Activated CD8-positive, alpha-beta memory T cell treated with anti-CD3 and anti-CD28 coated beads for 4 hours (primary cell): ENCODE results near the gene ZBTB34.

ENCODE experiments used
- DNase-seq, 2 donors: peaks; one replicate each; pipeline ENCODE4 v3.0.0-alpha.2; 2020; ENCODE audit warnings: low read depth in 2 of 2

The ZBTB34 gene

DNA sequence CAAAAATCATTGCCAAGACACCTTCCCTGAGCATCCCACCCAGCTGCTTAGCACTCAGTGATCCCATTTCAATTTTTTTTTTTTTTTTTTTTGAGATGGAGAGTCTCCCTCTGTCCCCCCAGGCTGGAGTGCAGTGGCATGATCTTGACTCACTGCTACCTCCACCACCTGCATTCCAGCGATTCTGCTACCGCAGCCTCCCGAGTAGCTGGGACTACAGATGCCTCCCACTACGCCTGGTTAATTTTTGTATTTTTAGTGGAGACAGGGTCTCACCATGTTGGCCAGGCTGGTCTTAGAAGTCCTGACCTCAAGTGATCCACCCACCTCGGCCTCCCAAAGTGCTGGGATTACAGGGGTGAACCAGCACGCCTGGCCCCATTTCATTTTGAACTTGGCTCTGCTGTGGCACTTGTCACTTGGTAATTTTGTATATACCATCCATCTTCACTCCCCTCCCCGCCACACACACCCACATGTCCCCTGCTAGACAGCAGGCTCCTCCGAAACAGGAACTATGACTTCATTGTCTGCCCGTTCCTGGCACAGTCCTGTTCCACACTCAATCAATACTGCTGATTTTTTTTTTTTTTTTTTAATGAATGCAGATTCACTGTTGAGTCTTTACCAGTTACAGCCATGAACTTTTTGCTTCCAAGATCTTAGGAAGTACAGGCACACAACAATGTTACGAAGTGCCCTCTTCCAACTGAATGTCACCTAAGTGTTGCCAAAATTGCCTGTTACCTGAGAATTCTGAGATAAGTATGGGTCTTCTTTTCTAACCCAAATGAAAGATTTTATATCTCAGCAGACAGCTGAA lies 17.3 kb upstream of the ZBTB34 start:
- no peak for DNase-seq

GRCh38 chr9:126844085-126844484 lies 16.4 kb upstream of the ZBTB34 start:
- no peak for DNase-seq

- no peak for DNase-seq
These were observed 13.4 kb upstream of the ZBTB34 start for GRCh38 chr9:126847051-126847450.

DNA sequence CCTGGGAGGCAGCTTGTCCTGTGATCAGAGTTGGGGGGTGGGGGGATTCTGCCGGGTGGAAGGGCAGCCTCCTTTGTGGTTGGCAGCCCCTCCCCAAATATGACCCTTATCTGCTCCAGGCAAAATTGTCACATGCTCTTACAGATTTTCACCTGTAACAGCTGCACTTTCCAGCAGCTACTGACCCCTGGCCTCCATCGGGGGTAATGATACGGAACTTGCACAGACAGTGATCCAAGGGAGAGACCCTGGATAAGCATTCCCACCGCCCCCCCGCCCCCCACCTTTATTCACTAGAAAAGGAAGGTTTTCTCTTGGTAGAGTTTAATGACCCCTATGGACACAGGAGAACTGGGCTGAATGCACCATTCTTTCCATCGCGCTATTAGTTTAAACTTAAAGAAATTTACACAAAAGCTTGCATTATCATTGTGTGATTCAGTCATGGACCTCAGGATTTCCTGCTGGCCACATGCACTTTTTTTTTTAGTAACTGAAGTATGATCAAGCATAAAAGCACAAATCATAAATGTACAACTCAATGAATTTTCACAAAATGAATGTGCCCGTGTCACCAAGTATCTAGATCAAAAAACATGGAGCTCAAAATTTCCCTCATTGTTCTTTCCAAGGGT lies 10.7 kb upstream of the ZBTB34 start:
- DNase-seq, result no peak

GRCh38 chr9:126851286-126851880 lies 9.1 kb upstream of the ZBTB34 start:
- no peak for DNase-seq

- no peak for DNase-seq
These were observed 8.3 kb upstream of the ZBTB34 start for GRCh38 chr9:126852086-126852688.

GRCh38 chr9:126853667-126854066 lies 6.8 kb upstream of the ZBTB34 start:
- no peak for DNase-seq

- no peak for DNase-seq
These were observed 5.7 kb upstream of the ZBTB34 start for GRCh38 chr9:126854734-126855133.

DNA sequence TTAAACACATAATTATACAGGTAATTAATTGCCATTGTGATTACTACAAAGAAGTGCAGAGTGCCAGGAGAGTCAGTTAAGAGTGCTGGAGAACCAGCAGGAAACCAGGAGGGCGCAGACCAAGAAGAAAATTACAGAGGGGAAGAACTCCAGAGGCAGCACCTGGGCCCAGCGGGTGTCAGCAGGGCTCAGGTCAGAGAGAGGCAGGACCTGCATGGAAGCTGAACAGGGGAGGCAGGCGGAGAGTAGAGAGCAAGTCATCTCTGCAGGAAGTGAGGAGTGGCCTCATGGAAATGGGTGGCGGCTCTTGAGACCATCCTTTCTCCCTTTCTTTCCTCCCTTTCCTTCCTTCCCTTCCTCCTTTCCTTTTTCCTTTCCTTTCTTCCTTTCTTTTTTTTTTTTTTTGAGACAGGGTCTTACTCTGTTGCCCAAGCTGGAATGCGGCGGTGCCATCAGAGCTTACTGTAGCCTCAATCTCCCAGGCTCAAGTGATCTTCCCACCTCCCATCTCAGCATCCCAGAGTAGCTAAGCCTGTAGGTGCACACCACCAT lies 4.0 kb upstream of the ZBTB34 start:
- no peak for DNase-seq

DNA sequence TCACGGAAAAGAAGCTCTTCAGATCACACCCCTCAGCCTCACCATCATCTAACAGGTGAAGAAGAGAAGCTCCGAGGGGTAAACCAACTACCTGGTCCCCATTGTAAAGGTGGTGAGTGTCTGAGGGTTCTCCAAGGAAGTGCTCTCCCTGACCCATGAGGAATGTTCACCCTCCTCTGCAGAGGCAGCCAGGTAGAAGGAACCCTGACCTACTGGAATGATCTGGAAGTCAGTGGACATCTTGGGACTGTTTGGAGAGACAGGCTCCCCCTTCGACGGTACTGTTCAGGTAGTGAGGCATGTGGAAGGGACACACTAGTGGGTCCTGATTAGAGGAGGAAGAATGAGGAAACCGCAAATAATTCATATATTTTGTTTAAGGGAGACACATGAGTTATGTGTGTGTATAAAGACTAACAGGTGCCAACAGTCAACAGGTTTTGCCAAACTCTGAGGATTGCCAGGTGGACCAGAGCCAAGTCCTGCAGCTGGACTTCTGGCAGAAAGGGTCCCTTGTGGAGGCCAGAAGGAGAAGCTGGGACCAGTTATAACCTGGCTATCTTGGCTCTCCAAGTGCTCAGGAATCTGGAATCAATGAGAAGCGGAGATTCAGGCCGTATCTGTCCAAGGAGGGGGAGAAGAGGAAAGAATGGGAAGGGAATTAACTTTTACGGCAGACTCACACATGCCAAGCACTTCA lies 3.0 kb upstream of the ZBTB34 start:
- no peak for DNase-seq

DNA sequence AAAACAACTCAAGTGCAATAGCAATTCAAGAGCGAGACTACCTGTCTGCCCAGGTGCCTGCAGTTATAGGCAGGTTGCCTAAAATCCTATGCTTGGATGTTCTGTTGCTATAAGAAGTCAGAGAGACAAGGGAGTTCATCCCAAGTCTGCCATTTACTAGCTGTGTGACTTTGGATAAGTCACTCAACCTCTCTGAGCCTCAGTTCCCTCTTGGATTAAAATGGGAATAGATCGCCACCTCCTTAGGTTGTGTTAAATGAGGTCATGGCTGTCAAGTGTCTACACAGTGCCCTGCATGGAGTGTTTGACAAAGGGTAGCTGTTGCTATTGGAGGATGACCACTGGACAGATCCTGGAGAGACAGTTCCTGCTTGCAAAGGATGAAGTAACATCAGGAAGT lies 1.3 kb upstream of the ZBTB34 start:
- DNase-seq, result no peak

DNA sequence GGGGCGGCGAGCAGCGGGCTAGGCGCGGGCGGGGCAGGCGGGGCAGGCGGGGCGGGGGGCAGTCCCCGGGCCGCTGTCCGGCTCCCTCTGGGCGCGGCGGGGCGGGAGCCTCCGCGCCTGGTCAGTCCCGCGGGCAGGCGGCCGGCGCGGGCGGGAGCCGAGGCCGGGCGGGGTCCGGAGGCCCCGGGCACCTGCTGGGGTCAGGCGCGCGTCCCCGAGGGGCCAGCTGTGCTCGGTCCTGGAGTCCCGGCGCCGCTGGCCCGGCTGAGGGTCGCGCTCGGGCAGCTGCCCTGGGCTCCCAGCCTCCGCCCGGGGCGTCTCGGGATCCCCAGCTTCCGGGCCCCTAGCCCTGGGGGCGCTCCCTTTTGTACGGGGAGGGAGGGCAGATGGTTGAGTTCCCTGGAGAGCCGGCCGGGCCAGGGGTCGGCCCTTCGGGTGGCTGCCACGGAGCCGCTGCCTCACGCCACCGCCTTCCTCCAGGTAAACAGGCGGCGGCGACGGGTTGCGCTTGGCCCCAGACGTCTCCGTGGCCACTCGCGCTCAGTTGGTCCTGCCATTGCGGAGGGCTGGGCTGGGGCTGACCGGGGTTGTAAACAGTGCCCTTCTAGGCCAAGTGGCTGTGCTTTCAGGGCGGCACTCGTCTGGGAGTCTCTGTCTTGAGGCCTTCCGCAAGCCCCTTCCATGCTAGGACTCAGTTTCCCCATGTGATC lies 473 bp downstream of the ZBTB34 start:
- no peak for DNase-seq

DNA sequence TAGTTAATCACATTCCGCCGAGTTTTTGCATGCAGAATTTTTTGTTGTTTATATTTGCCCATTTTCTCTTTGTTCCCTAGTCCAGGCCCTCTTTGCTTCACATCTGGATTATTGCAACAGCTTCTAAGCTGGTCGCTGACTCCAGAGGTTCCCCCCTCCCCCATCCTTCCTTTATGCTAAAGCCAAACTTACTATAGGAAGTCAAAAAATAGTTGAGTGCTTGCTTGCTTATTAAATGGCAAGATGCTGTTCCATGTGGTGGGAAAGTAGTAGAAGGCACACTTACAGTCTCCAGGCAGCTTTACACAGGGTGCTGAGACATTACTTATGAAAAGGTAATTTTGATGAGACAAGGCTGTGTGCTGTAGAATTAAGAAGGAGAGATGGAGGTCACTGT lies 1.3 kb downstream of the ZBTB34 start:
- no peak for DNase-seq

DNA sequence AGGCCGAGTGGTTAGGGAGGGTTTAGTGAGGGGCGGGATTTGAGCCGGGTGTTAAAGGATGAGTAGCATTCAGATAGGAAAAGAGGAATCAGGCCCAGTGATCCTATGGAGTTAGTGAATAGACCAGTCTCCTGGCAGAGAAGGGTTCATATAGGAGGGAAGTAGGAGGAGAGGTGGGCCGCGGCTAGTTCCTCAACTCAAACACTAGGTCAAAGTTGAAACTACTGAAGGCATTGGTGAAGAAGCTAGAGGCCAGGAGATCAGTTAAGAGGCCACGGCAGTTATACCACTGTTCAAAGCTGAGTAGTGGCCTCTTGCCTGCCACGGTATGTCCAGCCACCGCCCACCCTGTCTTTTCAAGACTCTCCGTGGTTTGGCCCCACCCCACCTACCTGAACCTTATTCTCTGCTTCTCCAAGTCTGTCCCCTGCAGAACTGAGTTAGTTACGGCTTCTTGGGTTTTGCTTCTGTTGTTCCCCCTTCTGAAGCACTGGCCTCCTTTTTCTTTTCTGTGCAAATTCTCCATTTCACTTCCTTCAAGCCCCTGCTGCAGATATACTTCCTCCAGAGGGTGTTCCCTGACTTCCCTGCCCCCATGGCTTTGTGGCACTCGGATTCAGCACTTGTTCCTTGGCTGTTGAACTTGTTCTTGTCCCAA lies 1.8 kb downstream of the ZBTB34 start:
- no peak for DNase-seq

DNA sequence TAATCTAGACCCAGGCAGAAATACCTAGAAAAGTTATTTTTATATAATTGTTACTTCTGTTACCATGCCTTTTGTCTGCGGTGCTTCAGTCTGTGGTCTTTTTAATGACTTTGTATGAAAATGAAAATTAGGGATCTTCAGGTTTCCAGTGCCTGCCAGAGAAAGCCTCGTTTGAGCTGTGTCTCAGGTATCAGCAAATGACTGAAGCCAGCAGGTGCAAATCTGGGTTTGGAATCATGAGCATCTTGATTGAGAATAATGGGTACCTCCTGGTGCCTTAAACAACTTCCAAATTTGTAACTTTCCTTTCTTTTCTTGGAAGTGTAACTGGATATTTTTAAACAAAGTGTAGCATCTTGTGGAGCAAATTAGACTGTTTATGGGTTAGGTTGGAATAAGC lies 4.3 kb downstream of the ZBTB34 start:
- DNase-seq, result no peak

- DNase-seq, result no peak
These were observed 8.9 kb downstream of the ZBTB34 start for GRCh38 chr9:126869368-126869767.

- no peak for DNase-seq
These were observed 12.1 kb downstream of the ZBTB34 start for GRCh38 chr9:126872516-126872915.

DNA sequence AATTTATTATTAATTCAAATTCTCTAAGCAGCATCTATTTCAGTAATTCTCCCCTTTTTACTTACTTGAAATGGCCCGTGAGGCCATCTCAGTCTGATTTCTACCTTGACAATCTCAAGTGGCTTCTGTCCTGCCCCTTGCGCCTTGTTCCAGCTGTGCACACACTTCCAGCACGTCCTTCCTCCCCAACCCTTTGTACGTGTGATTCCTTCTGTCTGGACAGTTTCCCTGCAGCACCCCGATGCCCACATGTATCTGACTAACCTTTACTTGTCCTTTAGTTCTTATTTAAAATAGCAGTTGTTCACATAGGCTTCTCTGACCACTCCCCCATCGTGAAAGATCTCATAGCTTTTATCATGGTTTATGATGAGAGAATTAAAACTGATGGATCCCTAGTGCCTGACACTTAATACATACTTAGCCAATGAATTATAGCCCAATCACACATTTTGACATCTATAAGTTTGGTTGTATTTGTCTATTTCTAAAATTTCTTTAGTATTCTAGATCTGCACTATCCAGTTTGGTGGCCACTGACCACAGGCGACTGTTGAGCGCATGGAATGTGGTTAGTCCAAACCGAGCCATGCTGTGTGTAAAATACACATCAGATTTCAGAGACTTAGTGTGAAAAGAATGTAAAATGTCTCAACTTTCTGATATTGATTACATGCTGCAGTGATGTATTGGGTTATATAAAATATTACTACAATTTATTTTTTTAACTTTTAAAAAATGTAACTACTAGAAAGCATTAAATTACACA lies 14.3 kb downstream of the ZBTB34 start:
- DNase-seq, result no peak

DNA sequence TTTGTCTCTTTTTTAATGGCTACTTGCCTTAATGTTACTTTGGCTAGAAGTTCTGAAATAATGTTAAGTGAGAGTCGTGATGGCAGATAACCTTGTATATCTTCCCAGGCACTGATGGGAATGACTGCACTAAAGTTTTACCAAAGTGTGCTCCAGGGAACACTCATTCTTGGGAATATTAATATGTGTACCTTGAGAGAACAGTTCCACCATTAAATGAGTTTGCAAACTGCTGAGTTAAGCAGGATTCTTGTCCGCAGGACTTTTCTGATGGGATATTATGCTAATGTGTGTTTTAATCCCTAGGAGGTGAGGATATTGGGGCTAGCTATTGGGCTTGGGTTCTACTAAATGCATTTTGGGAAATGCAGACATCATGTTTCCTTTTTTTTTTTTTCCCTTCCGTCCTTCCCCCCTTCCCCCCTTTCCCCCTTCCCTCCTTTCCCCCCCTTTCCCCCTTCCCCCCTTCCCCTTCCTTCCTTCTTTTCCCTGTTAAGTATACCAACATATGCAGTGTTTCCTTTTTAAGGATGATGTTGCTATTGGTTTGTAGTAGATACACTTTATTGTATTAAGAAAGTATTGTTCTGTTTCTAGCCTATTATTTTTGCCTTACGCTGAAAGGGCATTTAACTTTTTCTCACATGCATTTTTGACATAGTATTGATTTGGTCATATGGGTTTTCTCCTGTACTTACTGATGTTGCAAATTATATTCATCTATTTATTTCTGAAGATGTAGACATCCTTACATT lies 15.5 kb downstream of the ZBTB34 start:
- DNase-seq, result no peak
